ENCODE data around the gene GRID2IP.

GRCh38 chr7:6500691-6501090 lies 50.6 kb downstream of the GRID2IP start:
- TF ChIP-seq ZKSCAN1 (IDR thresholded peaks at IDR 0.05; ENCODE audit: low read length): no peak
- no peak for TF ChIP-seq HDAC6 (IDR thresholded peaks at IDR 0.05; ENCODE audit: low read depth, low read length)
- TF ChIP-seq EZH2 (conservative IDR thresholded peaks at IDR 0.05; ENCODE audit: low read depth, low read length): no peak
- TF ChIP-seq ZNF12 (CRISPR knock-in tag; IDR thresholded peaks at IDR 0.05): no peak
